Stimulated activated CD4-positive, alpha-beta T cell treated with anti-CD3 and anti-CD28 coated beads, TNF-alpha, amount 100 ng/mL, for 4 hours (primary cell): ENCODE data around the gene MMRN2.

ENCODE experiments used
- DNase-seq, 3 experiments: peaks; one replicate each; pipeline ENCODE4 v3.0.0-alpha.2; 2020; ENCODE audit warnings: low read depth in 3 of 3

The MMRN2 gene

GRCh38 chr10:86970162-86970981, 13.0 kb upstream of the MMRN2 start:
- no peak for DNase-seq

DNA sequence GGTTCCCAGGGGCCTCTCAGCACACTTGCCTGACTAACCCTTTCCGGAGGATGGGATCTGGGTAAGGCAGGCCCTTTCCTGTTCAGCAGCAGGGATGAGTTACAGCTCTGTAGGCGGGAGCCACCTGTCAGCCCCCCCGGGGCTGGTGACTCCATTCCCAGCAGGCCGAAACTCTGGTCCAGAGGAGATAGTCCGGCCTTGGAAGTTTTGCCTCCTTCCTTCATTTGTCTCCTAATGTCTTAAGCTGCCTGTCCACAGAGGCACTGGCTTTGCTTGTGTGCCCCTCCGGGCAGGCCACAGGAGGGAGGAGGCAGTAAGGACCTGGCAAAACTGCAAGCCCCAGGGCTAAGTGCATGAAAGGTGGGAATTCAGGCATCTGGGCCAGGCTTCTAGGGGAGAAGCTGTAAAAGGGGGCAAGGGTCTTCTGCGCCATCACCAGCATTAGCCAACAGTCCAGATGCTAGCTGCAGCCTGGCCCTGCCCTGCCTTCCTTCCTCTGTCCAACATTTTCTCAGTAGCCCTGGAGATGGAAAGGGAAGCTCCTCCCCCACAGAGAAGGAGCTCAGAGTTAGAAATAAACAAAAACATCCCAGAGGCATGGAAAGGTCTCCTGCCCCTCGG, 12.1 kb upstream of the MMRN2 start:
- DNase-seq = no peak

DNA sequence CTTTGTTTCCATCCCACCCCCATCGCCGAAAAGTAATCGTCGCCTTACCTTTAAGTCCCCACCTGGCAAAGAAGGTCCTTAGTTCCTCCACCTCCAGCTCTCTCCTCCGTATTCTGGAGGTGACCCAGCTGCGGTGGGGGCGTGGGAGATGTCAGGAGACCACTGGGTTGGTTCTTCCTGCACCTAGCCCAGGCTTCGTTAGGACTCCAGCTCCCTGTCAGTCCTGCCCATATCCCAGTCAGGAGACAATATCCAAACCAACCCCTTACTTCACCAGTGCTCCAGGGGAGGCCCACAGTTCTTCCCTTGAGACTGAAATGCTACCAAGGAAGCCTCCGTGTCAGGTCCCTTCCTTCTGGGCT, 11.6 kb upstream of the MMRN2 start:
- DNase-seq = no peak

- DNase-seq = no peak
These were observed 11.0 kb upstream of the MMRN2 start, which contains the start of gene ADIRF for GRCh38 chr10:86968271-86968993. TSS of gene ADIRF (plus strand) at chr10:86968482. CDS start at chr10:86968545, 63 bp downstream.

- no peak for DNase-seq
These were observed 10.1 kb upstream of the MMRN2 start for GRCh38 chr10:86967481-86967941.

DNA sequence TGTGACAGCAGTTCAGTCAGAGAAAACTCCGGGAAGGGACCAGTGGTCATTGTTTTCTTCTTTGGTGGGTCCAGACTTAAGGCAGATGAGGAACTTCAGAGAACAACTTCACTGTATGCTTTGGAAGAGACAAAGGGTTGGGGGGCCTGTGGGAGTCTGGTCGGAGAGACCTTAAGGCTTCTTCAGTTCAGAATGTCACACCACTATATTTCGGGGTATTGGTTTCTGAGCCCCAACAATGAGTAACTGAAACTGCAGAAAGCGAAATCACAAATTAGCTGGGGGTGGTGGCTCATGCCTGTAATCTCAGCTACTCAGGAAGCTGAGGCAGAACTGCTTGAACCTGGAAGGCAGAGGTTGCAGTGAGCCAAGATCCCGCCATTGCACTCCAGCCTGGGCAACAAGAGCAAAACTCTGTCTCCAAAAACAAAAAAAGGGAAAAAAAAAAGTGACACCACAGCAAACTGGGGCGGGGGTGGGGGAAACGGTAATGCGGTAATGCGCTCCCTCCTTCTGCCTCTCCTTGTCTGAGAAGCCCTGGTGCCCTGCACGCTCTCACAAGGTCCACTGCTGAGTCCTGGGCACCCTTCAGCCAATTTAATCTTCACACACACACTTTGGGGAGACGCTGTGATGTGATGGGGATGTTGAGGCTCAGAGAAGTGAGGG, 8.7 kb upstream of the MMRN2 start:
- DNase-seq = no peak

- no peak for DNase-seq
These were observed 7.4 kb upstream of the MMRN2 start for GRCh38 chr10:86964847-86965190.

- no peak for DNase-seq
These were observed 6.8 kb upstream of the MMRN2 start for GRCh38 chr10:86964061-86964846.

- no peak for DNase-seq
These were observed 6.0 kb upstream of the MMRN2 start for GRCh38 chr10:86963341-86963919.

GRCh38 chr10:86962981-86963310, 5.5 kb upstream of the MMRN2 start:
- DNase-seq = no peak

- no peak for DNase-seq
These were observed 4.9 kb upstream of the MMRN2 start for GRCh38 chr10:86962136-86962980.

- no peak for DNase-seq
These were observed 4.2 kb upstream of the MMRN2 start for GRCh38 chr10:86961481-86962091.

GRCh38 chr10:86960863-86961434, 3.5 kb upstream of the MMRN2 start:
- no peak for DNase-seq

DNA sequence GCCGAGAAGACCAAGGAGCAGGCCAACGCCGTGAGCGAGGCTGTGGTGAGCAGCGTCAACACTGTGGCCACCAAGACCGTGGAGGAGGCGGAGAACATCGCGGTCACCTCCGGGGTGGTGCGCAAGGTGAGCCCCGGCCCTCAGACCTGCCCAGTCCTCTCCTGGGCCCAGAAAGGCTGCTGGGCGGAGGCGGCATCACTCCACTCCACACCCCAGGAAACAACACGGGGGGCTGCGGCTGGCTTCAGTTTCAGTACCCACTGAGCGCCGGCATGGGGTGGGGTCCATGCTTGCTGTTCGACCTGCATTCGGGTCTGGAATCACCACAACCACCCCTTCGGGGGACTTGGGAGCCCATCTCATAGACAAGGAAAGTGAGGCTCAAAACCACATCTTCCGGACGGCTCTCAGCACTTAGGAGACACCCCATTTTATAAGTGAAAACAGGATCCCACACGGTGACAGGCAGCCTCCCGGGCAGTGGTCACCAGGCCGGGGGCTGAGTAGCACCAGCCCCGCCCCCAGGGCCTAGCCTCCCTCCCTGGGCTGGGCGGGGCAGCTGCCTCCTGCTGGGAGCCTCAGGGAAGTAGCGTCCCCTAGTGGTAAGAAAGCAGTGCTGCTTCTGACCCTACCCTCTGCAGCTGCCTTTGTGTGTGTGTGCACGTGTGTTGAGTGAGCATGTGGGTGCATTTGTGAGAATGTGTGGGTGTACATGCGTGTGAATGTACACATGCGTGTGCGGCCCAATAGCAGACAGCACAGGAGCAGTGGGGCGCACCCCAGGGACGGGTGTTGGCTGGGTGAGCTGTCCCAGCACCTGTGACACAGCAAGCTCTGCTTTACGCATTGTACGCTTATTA, 2.8 kb upstream of the MMRN2 start:
- DNase-seq = no peak

GRCh38 chr10:86959737-86960002, 2.3 kb upstream of the MMRN2 start:
- DNase-seq = no peak

GRCh38 chr10:86958901-86959736, 1.7 kb upstream of the MMRN2 start:
- no peak for DNase-seq

DNA sequence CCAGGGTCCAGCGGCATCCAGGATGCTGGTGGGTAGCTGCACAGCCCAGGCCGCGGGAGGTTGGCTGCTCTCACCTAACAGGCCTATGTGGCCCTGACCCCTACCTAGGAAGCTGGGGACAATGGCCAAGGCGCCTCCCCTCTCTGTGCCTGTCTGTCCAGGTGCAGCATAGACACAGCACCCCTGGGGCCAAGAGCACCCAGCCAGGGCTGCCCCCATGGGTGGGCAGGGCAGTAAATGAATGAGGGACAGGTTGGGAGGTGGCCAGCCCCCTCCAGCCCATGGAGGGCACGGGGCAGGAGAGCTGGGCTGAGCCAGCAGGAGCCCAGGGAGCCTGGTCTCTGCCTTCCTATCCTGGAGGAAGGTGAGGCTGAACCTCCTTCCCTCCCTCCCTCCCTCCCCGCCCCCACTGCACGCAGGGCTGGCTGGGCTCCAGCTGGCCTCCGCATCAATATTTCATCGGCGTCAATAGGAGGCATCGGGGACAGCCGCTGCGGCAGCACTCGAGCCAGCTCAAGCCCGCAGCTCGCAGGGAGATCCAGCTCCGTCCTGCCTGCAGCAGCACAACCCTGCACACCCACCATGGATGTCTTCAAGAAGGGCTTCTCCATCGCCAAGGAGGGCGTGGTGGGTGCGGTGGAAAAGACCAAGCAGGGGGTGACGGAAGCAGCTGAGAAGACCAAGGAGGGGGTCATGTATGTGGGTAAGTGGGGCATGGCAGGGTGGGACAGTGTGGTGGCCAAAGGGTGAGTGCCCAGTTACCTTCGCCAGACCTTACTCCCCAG, 893 bp upstream of the MMRN2 start, which contains the start of gene SNCG:
Gene SNCG (plus strand): TSS at position 484 of the 785 bp plus-strand sequence. CDS start 99 bp downstream, at position 583.
- DNase-seq = no peak
